H9 (cell line): ENCODE results near the gene SFMBT2. TPM values are rescaled to one million over a fixed set of nuclear protein-coding genes. Genes with fewer than 3 reads are reported as not detected.

ENCODE experiments used
- DNase-seq: peaks from one replicate; pipeline ENCODE4 v3.0.0-alpha.2; 2017
- H2AFZ ChIP-seq: one replicate; pipeline ENCODE4 v1.6.1; 2013; ENCODE audit warnings: mild to moderate bottlenecking, low read length, control low read depth, moderate library complexity
- H2AK5ac ChIP-seq: 2 replicates; pipeline ENCODE4 v1.6.1; 2013; ENCODE audit warnings: low read length, control low read depth, mixed read lengths; ENCODE audit not compliant: insufficient read length
- H2BK120ac ChIP-seq: one replicate; pipeline ENCODE4 v1.6.1; 2013; ENCODE audit warnings: low read depth, mild to moderate bottlenecking, low read length, control low read depth, inconsistent platforms; ENCODE audit not compliant: poor library complexity, severe bottlenecking
- H2BK12ac ChIP-seq: 2 replicates; pipeline ENCODE4 v1.6.1; 2013; ENCODE audit warnings: low read length, control low read depth, mixed read lengths, low read depth; ENCODE audit not compliant: insufficient read length
- H2BK15ac ChIP-seq: 2 replicates; pipeline ENCODE4 v1.6.1; 2013; ENCODE audit warnings: low read depth, low read length, control low read depth
- H2BK20ac ChIP-seq: one replicate; pipeline ENCODE4 v1.6.1; 2013; ENCODE audit warnings: low read depth, mild to moderate bottlenecking, low read length, control low read depth, inconsistent platforms; ENCODE audit not compliant: poor library complexity, severe bottlenecking
- H2BK5ac ChIP-seq: 2 replicates; pipeline ENCODE4 v1.6.1; 2013; ENCODE audit warnings: low read length, control low read depth, mixed read lengths; ENCODE audit not compliant: insufficient read length
- H3K14ac ChIP-seq: 2 replicates; pipeline ENCODE4 v1.6.1; 2013; ENCODE audit warnings: low read length, control low read depth; ENCODE audit not compliant: insufficient read depth
- H3K18ac ChIP-seq: 2 replicates; pipeline ENCODE4 v1.6.1; 2013; ENCODE audit warnings: low read depth, mild to moderate bottlenecking, mixed read lengths, low read length, control low read depth; ENCODE audit not compliant: insufficient read length
- H3K23ac ChIP-seq: 2 replicates; pipeline ENCODE4 v1.6.1; 2013; ENCODE audit warnings: low read length, control low read depth, mixed read lengths, low read depth; ENCODE audit not compliant: insufficient read length
- H3K23me2 ChIP-seq: 2 replicates; pipeline ENCODE4 v1.6.1; 2013; ENCODE audit warnings: low read depth, mild to moderate bottlenecking, mixed read lengths, low read length, control low read depth; ENCODE audit not compliant: insufficient read length, poor library complexity, severe bottlenecking
- H3K27ac ChIP-seq: 2 replicates; pipeline ENCODE4 v1.5.1; 2013; ENCODE audit warnings: low read length, control low read depth, mixed read lengths, low read depth; ENCODE audit not compliant: insufficient read length
- H3K27me3 ChIP-seq: 2 replicates; pipeline ENCODE4 v1.6.1; 2013; ENCODE audit warnings: low read length, control low read depth, inconsistent platforms; ENCODE audit not compliant: insufficient read depth
- H3K4ac ChIP-seq: 2 replicates; pipeline ENCODE4 v1.6.1; 2013; ENCODE audit warnings: low read depth, mild to moderate bottlenecking, control low read depth, inconsistent platforms, low read length, moderate library complexity
- H3K4me1 ChIP-seq: 2 replicates; pipeline ENCODE4 v1.6.1; 2013; ENCODE audit warnings: low read length, control low read depth, inconsistent platforms; ENCODE audit not compliant: insufficient read depth
- H3K4me2 ChIP-seq: 2 replicates; pipeline ENCODE4 v1.6.1; 2013; ENCODE audit warnings: low read length, control low read depth, mixed read lengths; ENCODE audit not compliant: insufficient read length, insufficient read depth
- H3K56ac ChIP-seq: 2 replicates; pipeline ENCODE4 v1.6.1; 2013; ENCODE audit warnings: low read depth, mild to moderate bottlenecking, mixed read lengths, low read length, control low read depth; ENCODE audit not compliant: insufficient read length
- H3K79me1 ChIP-seq: 2 replicates; pipeline ENCODE4 v1.6.1; 2013; ENCODE audit warnings: low read depth, mild to moderate bottlenecking, moderate library complexity, low read length, control low read depth, inconsistent platforms; ENCODE audit not compliant: insufficient read depth, poor library complexity, severe bottlenecking
- H3K79me2 ChIP-seq: 2 replicates; pipeline ENCODE4 v1.6.1; 2013; ENCODE audit warnings: low read length, control low read depth, inconsistent platforms; ENCODE audit not compliant: insufficient read depth
- H3K9ac ChIP-seq: 2 replicates; pipeline ENCODE4 v1.6.1; 2013; ENCODE audit warnings: low read length, control low read depth, mixed read lengths; ENCODE audit not compliant: insufficient read length; ENCODE audit errors: extremely low read depth
- H3K9me3 ChIP-seq: one replicate; pipeline ENCODE4 v1.6.1; 2013; ENCODE audit warnings: low read depth, low read length, inconsistent platforms; ENCODE audit not compliant: control insufficient read depth
- H3T11ph ChIP-seq: one replicate; pipeline ENCODE4 v1.6.1; 2013; ENCODE audit warnings: mild to moderate bottlenecking, low read length, control low read depth, inconsistent platforms
- H4K20me1 ChIP-seq: one replicate; pipeline ENCODE4 v1.6.1; 2013; ENCODE audit not compliant: control insufficient read depth, insufficient read length, insufficient read depth
- H4K5ac ChIP-seq: 2 replicates; pipeline ENCODE4 v1.6.1; 2013; ENCODE audit warnings: low read depth, mild to moderate bottlenecking, mixed read lengths, low read length, control low read depth; ENCODE audit not compliant: insufficient read length
- H4K8ac ChIP-seq: replicated peaks from 2 replicates; pipeline ENCODE4 v1.6.1; 2013; ENCODE audit warnings: low read length, control low read depth, mixed read lengths, low read depth; ENCODE audit not compliant: insufficient read length
- H4K91ac ChIP-seq: 2 replicates; pipeline ENCODE4 v1.6.1; 2013; ENCODE audit warnings: low read depth, mild to moderate bottlenecking, moderate library complexity, mixed read lengths, low read length, control low read depth; ENCODE audit not compliant: insufficient read length
- H3K27ac Mint-ChIP-seq, 3 experiments: 2 replicates in 2 of 3; 3 replicates in 1 of 3; pipeline ENCODE4 v1.8.0; 2020 to 2021; ENCODE audit warnings: mixed read lengths in 3 of 3, mild to moderate bottlenecking in 1 of 3, moderate library complexity in 1 of 3
- H3K27me3 Mint-ChIP-seq: 2 replicates; pipeline ENCODE4 v1.8.0; 2021; ENCODE audit warnings: low read depth, mild to moderate bottlenecking, moderate library complexity, mixed read lengths
- H3K36me3 Mint-ChIP-seq, 3 experiments: 2 replicates in 2 of 3; 3 replicates in 1 of 3; pipeline ENCODE4 v1.8.0; 2020 to 2021; ENCODE audit warnings: low read depth in 3 of 3, mixed read lengths in 3 of 3; ENCODE audit not compliant: insufficient read depth in 1 of 3
- H3K4me1 Mint-ChIP-seq, 2 experiments: 2 replicates each; pipeline ENCODE4 v1.8.0; 2020; ENCODE audit warnings: mixed read lengths in 2 of 2
- H3K4me3 Mint-ChIP-seq, 2 experiments: 2 replicates in 1 of 2; 3 replicates in 1 of 2; pipeline ENCODE4 v1.8.0; 2020 to 2021; ENCODE audit warnings: mild to moderate bottlenecking in 2 of 2, mixed read lengths in 2 of 2, moderate library complexity in 1 of 2
- H3K9me3 Mint-ChIP-seq, 2 experiments: 2 replicates in 1 of 2; 3 replicates in 1 of 2; pipeline ENCODE4 v1.8.0; 2020; ENCODE audit warnings: mild to moderate bottlenecking in 2 of 2, mixed read lengths in 2 of 2, moderate library complexity in 1 of 2
- CTCF ChIP-seq: fragments of 200-600 bp; sonication (generic); conservative IDR thresholded peaks from 3 replicates; pipeline ENCODE4 v1.8.0; 2021; ENCODE audit warnings: antibody characterized with exemption, mild to moderate bottlenecking
- WGBS: extraction: QIAGEN DNeasy Blood & Tissue Kit; methylation state at CpG from one replicate; pipeline ENCODE4 v1.1.7; 2013; ENCODE audit warnings: missing lambda C conversion rate, low lambda C conversion rate, mixed read lengths; ENCODE audit not compliant: insufficient read length; ENCODE audit errors: extremely low coverage; 5-methylcytosine and 5-hydroxymethylcytosine counted together
- total RNA-seq: library from RNA; stranded (reverse); gene quantifications from 2 replicates; pipeline ENCODE4 v1.2.1, GENCODE V29; 2021

Gene SFMBT2
- total RNA-seq, 1 experiment from 2014 or later, result 5.3 TPM

- Histone ChIP-seq H3K23me2 (peaks cover 13% of the 10 kb centered on the region), H4K91ac (no peak overlapping the region), H3K18ac (no peak overlapping the region), H3K27me3 (peaks cover 9% of the 10 kb centered on the region; the same call in 1 of the 2 replicates), H3K9me3 (no peaks in the 10 kb centered on the region), H3K79me1 (no peaks in the 10 kb centered on the region), H4K8ac (no peak overlapping the region), H3K9ac (no peak overlapping the region), H2BK5ac (no peak overlapping the region), H2BK20ac (no peak overlapping the region), H3K14ac (no peak overlapping the region), H4K20me1 (no peaks in the 10 kb centered on the region), H3K27ac (no peak overlapping the region), H2BK120ac (no peak overlapping the region), H3K4me1 (no peaks in the 10 kb centered on the region), H3K56ac (no peak overlapping the region), H3K23ac (no peak overlapping the region), H3K4ac (no peak overlapping the region), H2AFZ (no peak overlapping the region), H3T11ph (no peak overlapping the region), H3K4me2 (no peak overlapping the region), H2AK5ac (no peak overlapping the region), H2BK15ac (no peak overlapping the region), H4K5ac (no peak overlapping the region), H3K79me2 (no peaks in the 10 kb centered on the region), H2BK12ac (no peak overlapping the region)
- H3K36me3 Mint-ChIP-seq, result 0 out of 7 replicates have a peak, but pooled peaks cover 0 to 6% (median 0%) of the 10 kb centered on the region in 3 experiments
- no peak overlapping the region for H3K27ac Mint-ChIP-seq
- peaks cover 80% of the 10 kb centered on the region for H3K27me3 Mint-ChIP-seq
- no peak overlapping the region for H3K4me3 Mint-ChIP-seq
- WGBS, result 100% methylated on average over 1 of the region's 2 CpGs
- peaks cover 12 to 14% of the 10 kb centered on the region in 2 experiments for H3K4me1 Mint-ChIP-seq
- H3K9me3 Mint-ChIP-seq, result peaks cover 0 to 6% of the 10 kb centered on the region in 2 experiments; a peak in 2 of 5 replicates
- peak; percentile 68 for TF ChIP-seq CTCF
- no peak for DNase-seq
These were observed 6.3 kb upstream of the SFMBT2 start for GRCh38 chr10:7417103-7417623.
